Measurements from ENCODE around the gene TUBGCP6.

The TUBGCP6 gene

GRCh38 chr22:50190941-50191741, 53.7 kb downstream of the TUBGCP6 start:
- DNase-seq = no peak

DNA sequence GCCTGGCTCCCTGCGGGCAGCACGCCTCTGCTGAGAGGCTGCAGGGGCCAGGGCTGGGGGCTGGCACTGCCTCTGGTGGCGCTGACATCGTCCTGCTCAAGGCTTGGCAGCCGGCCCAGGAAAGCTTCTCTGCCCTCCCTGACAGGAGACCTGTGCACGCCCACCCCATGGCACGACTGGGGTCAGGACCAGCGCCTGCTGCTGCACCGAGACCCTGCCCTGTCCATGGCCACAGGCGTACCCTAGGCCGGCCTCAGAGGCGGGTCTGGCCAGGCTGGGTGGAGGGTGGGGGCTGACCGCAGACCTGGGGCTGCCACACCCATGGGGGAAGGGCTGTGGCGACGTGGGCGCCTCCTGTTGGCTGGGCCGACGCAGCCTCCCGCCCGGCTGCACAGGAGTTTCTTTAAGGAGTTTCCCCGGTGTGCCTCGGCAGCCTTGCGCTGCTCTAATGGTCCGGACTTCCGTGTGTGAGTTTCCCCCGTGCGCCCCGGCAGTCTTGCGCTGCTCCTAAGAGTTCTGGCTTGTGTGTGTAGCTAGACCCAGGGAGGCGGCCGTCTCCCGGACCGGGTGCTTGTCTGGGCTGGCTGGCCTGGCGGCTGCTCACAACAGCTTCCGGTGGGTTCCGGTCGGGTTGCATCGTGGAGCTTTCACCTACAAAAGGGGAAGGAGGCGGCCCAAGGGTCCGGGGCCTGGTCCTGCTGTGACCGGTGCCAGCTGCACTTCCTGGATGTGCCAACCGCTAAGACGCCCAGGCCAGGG, 54.5 kb downstream of the TUBGCP6 start:
- DNase-seq = no peak

DNA sequence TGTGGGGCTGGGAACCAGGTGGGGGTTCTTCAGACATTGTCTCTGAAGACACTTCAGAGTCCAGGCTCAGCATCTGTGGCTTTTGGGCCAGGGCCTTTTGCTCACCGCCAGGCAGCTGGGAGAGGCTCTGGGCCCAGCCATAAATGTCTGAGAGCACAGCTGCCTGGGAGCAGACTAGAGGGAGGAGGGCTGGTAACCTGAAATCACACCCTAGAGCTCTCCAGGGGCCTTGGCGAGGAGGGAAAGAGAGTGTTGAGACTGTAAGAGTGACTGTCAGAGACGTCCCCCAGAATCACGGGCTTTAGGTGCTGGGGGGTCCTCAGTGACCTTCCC, 55.0 kb downstream of the TUBGCP6 start:
- DNase-seq = no peak

DNA sequence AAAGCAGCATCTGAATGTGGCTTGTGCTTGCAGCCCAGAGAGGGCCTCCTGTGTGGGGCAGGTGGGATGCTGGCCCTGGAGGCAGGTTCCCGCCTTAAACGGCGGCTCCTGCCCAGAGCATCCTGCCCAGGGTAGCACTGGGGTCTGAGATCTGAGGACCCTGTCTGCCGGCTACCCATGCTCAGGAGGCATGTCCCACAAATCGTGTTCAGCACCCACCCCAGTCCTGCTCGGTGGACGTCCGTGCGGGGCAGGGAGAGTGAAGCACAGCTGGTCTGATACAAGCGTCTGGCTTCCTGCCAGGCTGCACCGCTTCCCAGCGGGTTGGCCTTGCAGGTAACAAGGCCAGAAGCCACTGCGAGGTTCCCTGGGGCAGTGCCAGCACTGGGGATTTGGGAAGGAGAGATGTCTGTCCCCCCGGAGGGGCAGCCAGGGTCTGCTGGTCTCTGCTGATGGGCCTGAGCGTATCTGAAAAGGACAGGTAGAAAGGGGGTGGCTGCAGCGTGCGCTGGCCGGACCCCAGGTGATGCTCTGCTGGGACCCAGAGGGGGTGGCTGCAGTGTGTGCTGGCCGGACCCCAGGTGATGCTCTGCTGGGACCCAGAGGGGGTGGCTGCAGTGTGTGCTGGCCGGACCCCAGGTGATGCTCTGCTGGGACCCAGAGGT, 55.5 kb downstream of the TUBGCP6 start:
- no peak for DNase-seq

- no peak for DNase-seq
These were observed 56.5 kb downstream of the TUBGCP6 start for GRCh38 chr22:50188356-50188755.

DNA sequence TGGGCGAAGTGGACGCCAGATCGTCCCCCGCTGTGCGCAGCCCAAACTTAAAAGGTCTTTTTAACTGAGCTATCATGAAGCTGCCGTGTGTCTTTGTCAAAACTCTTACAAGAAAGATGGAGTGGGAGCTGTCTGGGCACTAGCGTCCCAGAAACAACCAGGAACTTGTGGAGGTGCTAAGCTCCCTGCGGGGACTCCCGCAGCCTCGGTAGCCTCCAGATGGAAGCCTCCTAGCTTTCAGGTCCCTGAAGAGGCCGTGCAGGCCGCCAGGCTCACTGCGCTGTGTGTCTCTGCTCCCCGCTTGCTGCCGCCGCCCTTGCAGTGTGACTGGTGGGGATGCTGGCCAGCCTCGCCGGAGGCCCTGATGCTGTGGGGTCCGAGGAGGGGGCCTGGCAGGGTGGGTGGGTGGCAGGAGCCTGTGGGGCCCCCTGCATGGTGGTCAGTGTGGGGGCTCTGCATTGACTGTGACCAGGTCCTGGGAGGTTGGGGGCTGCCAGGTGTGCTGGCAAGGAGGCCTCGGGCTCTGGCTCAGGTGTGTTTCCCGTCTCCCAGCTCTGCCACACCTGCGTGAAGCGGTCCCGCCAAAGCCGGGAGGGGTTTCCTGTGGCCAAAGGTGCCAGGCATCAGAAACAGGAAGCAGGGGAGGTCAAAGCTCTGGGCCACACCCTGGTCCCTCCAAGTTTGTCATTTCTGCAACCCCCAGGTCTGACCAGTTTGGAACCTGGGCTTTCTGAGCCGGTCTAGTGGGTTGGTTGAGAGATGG, 57.9 kb downstream of the TUBGCP6 start:
- DNase-seq = no peak

DNA sequence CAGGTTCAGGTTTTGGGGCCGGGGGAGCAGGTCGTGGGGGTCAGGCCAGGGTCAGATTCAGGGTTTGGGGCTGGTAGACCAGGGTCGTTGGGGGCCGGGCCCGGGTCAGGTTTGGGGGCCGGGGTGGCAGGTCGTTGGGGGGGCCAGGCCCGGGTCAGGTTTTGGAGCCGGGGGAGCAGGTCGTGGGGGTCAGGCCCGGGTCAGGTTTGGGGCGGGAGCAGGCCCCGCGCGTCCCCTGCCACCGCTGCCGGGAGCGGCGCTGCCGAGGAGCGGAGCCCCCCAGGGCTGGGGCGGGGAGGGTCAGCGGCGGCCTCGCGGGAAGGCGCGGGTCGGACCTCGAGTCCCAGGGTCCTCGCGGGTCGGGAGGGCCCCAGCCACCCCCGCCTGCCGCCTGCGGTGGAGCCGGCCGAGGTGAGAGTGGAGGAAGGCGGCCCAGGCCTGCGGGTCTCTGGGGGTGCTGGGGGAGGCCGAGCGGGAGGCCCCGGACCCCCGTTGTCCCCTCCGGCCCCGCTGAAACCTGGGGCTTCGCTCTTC, 58.6 kb downstream of the TUBGCP6 start:
- DNase-seq = no peak

GRCh38 chr22:50185375-50186087, 59.3 kb downstream of the TUBGCP6 start, which contains the start of gene TRABD:
Gene TRABD (plus strand): TSS chr22:50185913. CDS start chr22:50193061, 7,148 bp downstream.
- DNase-seq = peak; percentile 84

GRCh38 chr22:50184902-50185374, 59.9 kb downstream of the TUBGCP6 start:
- DNase-seq = no peak

DNA sequence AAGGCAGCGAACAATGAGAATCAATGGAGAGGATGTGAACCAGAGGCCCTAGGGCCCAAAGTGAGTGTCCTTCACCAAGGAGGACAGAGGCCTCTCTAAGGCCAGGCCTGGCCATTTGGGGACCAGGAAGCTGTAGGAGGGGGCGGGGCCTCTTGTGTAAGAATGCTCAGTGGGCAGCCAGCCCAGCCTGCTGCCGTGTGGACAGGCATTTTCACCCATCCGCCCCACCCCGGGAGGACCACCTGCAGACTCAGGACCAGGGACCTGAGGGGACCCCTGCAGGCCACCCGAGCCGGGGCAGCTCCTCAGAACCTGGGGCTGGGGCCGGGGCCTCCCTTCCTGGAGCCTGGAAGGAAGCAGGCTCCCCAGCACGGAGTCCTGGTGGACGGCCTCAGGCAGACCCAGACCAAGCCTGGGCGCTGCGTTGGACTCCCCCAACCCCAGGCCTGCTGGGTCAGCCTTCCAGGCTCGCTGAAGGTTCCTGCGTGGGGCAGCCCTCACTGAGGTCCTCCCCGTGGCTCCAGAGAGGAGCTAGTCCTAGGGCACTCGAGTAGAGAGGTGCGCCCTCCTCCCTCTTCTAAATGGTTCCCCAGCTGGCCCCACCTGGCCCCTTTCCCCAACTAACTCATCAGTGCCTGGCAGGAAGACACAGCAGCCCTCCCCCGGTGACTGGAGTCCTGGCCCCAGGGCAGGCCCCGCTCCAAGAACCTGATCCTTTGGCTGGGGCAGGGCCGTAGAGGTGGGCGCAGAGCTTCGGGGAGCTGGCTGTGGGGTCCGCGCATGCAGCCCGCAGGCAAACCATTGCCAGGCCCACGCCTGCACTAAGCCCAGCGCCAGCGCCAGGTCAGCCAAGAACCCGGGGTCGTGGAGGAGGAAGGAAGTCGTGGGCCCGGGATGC, 60.6 kb downstream of the TUBGCP6 start:
- DNase-seq = no peak

- DNase-seq = no peak
These were observed 61.5 kb downstream of the TUBGCP6 start for GRCh38 chr22:50183141-50183971.

GRCh38 chr22:50182176-50183081, 62.4 kb downstream of the TUBGCP6 start:
- no peak for DNase-seq

DNA sequence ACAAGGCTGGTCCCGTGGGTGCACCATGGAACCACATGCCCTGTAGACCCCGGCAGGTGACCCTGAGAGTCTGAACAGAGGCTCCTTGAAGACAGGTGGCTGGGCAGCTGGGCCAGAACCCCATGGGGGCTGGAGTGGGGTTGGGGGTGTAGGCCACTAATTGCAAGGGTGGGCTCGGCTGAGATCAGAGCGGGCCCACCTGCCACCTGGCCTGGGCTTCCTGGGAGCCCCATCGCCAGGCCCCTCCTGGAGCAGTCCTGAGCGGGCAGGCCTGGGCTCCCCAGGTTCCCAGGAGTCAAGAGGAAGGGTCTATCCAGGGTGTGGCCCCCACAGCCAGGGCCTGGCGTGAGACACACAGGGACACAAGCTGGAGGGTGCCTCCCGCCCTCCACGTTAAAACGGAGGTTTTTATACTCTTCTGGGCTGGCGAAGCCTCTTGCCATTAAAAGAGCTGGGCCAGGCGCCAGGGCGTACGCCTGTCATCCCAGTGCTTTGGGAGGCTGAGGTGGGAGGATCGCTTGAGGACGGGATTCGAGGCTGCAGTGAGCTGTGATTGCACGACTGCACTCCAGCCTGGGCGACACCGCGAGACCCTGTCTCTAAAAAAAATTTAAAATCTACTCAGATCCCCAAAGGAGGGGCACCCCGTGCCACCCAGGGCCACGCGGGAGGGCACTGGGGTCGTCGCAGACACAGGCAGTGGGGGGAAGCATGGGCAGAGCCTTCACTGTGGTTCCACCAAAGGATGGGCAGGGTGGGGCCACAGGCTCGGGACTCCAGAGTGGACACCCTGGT, 63.9 kb downstream of the TUBGCP6 start:
- no peak for DNase-seq

GRCh38 chr22:50179937-50180726, 64.7 kb downstream of the TUBGCP6 start:
- DNase-seq = no peak

DNA sequence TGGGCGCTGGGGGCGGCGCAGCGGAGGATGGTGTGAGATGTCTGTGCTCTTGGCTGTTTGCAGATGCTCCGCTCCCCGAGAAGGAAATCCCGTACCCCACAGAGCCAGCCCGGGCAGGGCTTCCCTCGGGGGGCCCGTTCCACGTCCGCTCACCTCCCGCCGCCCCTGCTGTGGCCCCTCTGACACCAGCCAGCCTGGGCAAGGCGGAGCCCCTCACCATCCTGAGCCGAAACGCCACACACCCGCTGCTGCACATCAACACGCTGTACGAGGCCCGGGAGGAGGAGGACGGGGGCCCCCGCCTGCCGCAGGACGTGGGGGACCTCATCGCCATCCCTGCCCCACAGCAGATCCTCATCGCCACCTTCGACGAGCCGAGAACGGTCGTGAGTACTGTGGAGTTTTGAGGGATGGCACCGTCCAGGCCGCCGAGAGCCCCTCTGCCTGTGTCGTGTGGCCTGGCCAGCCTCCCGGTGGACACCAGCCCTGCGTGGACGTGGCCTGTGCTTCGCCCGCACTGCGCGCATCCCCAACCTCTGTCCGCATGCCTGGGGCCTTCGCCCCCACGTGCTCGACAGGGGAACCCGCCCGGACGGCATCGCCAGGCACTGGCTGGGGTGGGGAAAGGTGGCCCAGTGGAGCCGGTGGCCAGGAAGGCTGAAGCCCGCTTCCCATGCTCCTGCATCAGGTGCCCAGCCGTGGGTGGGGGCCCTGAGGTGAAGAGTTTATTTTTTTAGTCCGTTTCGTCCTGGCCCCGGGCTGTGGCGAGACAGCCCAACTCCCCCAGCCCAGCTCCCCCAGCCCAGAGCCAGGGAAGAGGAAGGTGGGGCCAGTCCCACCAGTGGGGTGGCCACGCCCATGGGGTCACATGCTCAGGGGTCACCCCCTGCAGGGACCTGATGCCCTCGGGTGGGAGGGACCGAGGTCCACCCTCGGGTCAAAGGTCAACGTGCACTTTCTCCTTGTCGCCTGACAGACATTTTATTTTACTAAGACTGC, 65.7 kb downstream of the TUBGCP6 start:
- no peak for DNase-seq

- no peak for DNase-seq
These were observed 66.4 kb downstream of the TUBGCP6 start for GRCh38 chr22:50178471-50178864.
